HG02970 (cell line): ENCODE results near the gene WDR62.
A peak's percentile ranks its signal among the peaks of the same experiment; 100 is the strongest.

Source experiments
- ATAC-seq: cut with Tn5 transposase; IDR thresholded peaks from one replicate; pipeline ENCODE4 v1.9.1; 2021; ENCODE audit warnings: mild to moderate bottlenecking, moderate library complexity, moderate number of reproducible peaks; ENCODE audit not compliant: unreplicated experiment, low FRiP score

Gene WDR62

DNA sequence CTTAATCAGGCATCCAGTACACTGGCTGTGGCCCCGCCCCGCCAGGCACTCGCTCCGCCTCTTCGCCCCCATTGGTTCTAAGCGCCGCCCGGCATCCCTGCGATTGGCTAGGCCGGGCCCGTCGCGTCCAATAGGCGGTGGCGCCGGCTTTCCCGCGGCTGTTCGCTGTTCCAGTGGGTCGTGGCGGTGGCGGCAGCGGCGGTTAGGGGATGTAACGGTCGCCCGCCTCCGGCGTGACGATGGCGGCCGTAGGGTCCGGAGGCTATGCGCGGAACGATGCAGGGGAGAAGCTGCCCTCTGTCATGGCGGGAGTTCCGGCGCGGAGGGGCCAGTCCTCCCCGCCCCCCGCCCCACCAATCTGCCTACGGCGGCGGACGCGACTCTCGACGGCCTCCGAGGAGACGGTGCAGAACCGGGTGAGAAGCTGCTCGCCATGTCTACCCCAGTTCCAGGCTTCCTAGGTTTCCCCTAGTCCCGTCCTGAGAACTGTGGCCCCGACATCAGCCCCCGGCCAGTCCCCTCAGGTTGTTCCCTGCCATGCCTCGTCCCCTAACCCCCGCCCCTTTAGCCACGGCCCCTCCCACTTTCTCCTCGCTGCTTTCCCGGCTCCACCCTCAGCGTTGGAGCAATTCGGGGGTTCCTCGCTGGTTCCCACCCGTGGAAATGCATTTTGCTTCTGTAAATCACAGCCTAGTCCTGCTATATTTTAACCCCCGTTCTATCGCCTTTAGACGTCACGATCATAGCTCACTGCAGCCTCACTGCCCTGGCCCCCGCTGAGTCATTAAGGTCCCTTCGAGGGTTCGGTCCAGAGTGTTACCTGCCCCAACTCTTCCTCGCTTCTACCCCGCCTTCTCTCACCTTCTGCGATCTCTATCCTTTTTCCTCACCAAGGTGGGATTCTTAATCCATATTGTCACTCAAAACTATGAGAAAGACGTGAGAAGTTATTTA lies at the start of gene WDR62:
WDR62 (plus strand) TSS at position 165 of the 954 bp plus-strand sequence; CDS start at position 240, 75 bp downstream.
- ATAC-seq, result peak; percentile 73

DNA sequence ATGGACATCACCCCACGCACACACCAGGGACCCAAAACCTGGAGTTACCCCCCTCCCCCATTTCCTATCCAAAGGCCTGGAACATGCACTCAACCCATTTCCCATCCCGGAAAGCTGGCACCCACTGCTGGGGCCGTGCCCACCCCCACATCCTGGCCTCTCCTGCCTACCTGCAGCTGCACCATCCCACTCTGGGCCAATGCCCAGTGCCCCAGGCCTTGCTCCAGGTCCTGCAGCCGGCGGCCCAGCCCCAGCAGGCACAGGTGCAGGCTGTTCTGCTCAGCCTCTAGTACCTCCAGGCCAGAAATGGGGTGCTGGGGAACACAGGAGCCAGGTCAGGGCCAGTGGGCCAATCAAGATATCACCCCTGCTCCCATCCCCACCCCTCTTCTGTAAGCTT lies 47.7 kb upstream of the WDR62 start:
- ATAC-seq, result no peak

DNA sequence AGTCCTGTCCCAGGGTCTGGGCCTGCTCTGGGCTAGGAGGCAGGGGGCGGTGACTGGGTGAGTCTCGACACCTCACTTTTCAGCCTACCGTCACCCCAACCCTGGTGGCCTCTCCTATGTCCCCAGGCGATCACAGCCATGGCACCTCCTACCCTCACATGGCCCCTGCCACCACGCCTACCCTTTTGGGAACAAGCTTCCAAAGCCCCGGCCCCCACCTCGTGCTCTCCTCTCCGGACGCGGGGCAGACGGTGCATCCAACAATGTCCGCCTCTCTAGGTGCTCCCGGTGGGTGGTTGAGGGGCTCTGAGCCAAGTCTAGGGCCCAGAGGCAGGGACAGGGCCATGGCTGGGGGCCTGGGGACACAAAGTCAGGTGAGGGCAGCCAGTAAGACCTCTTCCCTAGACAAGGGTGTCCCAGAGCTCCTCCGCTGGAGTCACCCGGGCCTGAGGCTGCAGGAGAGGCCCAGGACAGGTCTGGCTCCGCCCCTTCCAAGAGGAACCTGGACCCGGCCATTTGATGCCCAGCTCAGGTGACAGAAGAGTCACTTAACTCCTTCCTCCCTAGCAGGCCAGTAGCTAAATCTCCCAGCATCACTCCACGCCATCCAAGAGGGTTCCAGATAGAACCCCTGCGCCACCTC lies 46.2 kb upstream of the WDR62 start, which contains the start of gene SYNE4:
SYNE4 (minus strand) TSS at position 478 of the 643 bp plus-strand sequence; CDS start at position 346, 132 bp downstream.
- no peak for ATAC-seq

DNA sequence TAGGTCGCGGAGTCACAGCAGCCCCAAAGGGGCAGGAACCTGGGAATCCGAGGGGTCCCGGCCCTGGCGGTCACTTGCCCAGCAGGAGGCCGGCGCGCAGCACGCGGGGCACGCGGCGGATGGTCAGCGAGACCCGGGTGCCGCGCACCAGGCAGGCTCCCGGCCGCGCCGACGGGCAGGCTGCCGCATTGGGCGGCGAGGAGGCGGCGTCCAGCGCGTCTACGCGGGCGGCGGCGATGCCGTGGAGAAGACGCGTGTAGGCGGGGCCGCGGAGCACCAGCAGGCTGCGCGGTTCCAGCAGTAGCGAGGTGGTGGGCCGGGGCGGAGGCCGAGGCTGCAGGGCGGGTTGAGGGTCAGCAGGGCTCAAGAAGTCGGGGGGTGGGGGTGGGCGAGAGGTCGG lies 45.5 kb upstream of the WDR62 start:
- ATAC-seq, result no peak

DNA sequence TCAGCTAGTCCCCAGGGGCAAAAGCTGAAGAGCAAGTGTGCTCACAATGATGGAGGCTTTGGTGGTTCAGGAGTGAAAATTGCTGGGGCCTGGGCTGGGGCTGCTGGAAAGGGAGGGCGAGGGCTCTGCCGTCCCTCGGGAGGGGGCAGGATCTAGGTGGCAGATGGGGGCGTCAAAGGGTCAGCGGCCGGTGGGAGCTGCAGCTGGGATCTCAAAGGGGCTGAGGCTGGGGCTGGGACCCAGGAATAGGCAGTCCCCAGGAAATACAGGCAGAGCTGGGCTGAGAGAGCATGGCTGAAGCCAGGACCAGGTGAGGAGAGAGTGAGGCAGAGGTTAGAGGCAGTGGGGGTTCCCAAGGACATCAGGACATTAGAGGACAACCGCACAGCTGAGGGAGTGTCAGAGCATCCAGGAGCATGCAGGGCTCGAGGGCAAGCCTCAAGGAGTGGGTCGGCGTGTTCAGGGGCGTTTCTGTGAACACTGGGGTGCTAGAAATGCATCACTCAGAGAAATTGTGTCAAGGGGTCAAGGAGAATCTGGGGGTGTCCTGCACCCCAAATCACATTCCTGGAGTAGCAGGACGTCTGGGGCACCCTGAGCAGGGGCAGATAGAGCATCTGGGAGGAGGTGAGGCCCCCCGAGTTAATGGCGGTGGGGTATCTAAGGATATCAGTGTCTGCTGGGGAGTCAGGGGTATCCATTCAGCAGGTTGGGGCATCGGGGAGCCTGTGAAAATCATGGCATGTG lies 44.9 kb upstream of the WDR62 start:
- no peak for ATAC-seq

DNA sequence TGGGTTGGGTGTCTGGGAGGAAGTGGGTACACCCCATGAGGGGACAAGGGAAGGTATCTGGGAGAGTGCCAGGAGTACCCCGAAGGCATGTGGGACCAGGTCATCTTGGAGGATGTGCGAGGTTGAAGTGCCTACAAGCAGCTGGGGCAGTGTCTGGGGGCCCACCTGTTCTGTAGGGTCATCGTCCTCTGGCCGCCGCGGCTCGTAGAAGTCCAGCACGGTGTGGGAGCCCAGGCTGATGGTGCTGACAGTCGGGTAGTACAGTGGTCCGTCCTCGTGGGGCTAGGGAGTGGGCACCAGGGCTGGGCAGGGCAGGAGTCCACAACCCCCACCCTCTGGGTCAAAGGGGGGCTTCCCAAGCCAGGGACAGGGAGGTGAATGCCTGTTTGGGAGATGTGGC lies 44.3 kb upstream of the WDR62 start:
- ATAC-seq, result no peak

DNA sequence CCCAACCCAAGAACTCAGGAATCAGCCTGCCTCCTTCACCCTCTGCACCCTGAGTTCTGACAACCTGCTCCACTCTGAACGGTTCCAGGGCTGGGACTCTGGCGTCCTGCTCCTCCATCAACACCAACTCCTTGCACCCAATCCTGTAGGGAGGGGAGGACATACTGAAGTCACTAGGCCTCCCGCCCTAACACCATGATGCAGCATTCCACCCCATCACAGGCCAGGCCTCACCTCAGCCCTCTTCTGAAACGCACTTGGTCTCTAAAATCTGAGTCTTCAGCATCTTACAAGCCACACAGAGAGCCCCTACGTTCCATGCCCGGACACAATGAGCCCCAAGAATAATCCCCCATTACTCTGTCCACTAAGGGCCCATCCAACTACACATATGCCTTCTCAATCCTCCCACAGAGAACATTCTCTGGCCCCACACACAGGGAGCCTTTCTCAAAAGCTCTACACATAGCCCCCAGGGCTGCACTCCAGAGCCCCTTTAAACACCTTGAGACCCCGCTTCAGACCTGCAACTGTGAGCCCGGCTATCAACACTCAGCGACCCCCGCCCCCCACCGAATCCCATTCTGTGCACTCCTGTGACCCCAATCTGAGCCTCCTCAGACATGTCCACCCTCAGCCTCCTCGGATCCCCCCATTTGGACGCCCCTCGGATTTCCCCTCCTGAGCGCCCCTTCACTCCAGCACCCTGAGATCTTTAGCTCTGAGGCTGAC lies 41.3 kb upstream of the WDR62 start:
- no peak for ATAC-seq

DNA sequence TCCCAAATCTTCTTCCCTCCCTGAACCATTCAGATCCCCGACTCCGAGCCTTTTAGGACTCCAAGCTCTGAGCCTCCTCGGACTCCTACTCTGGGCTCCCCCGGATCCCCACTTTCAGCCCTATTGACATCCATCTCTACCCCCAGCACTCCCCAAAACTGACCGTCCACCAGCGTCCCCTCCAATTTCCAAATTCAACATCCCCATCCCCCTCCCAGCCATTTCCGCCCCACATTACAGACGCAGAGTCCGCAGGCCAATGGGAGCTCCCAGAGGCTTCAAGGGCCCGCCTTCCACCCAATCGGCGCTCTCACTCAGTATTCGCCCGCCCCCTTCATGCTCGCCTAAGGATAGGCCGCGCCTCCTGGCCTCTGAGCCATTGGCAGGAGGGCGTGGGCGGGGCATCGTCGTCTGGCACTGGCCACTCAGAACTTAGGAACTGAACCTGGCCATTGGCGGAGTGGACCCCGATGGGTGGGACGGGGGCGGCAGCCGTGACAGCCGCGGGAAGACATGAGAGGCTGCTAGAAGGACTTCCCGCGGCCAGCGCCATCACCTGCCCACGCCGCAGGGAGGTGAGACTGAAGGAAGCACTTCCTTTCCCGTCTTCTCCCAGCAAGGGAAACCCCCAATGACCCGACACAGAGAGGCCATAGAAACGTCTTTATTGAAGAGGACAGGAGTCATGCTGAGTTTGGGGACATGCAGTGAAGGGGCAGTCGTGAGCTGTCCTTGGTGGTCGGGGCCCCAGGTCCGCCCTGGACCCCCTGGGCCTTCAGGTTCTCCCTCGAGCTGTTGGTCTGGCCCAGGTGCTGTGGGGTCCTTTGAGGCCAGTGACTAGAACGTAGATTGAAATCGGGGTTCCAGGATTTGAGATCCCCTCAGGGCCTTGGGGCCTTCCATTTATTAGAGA lies 40.4 kb upstream of the WDR62 start, which contains the start of gene ALKBH6:
ALKBH6 (minus strand) TSS at position 202 of the 913 bp plus-strand sequence. CDS start 816 bp downstream, outside the sequence.
- peak; percentile 89 for ATAC-seq

DNA sequence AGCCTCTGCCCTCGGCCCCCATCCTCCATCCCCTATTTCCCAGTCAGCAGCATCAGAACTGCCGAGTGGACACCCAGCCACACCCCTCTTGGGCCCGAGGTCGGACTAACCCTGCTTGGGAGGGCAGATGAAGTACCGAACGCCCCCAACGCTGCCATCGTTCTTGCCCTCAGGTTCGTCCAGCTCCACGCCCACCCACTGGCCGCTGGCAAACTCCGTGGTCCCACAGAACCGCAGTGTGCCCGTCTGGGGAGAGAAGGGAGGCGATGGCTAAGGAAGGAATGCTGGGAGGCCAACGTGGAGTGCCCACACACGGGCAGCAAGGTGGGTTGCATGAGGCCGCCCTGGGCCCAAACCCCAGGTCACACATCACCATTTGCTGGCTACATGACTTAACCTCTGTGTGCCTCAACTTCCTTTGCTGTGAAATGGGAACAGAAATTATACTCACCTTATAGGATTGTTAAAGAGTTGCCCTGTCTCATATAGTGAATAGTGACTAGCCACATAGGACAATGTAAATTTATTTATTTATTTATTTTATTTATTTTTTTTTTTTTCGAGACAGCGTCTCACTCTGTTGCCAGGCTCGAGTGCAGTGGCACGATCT lies 35.5 kb upstream of the WDR62 start:
- no peak for ATAC-seq

DNA sequence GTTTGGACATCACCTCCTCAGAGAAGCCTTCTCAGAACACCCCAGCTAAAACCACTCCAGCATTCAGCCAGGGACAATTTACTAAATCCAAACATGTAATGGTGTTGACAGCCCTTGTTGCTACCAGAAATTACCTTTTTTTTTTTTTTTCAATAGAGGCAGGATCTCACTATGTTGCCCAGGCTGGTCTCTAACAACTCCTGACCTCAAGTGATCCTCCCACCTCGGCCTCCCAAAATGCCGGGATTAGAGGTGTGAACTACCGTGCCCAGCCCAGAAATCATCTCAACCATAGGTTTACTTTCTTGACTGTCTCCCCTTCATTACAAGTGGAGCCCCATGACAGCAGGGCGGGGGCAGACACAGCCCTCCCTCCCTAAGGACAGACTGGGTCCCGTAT lies 31.3 kb upstream of the WDR62 start:
- ATAC-seq, result no peak

DNA sequence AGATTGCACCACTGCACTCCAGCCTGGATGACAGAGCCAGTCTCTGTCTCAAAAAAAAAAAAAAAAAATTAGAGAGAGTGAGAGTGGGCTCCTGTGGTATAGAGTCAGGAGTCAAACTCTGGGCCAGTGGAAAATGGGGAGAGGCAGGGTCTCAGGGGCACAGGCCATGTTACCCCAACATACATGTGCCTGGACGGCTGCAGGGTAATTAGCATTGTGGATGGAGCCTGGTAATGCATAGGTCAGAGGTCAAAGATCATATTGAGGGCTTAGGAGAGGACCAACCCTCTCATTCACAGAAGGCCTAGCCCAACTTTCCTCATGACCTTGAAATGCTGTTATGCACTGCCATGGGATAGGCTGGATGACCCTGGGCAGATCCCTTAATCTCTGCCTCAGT lies 29.2 kb upstream of the WDR62 start:
- no peak for ATAC-seq

DNA sequence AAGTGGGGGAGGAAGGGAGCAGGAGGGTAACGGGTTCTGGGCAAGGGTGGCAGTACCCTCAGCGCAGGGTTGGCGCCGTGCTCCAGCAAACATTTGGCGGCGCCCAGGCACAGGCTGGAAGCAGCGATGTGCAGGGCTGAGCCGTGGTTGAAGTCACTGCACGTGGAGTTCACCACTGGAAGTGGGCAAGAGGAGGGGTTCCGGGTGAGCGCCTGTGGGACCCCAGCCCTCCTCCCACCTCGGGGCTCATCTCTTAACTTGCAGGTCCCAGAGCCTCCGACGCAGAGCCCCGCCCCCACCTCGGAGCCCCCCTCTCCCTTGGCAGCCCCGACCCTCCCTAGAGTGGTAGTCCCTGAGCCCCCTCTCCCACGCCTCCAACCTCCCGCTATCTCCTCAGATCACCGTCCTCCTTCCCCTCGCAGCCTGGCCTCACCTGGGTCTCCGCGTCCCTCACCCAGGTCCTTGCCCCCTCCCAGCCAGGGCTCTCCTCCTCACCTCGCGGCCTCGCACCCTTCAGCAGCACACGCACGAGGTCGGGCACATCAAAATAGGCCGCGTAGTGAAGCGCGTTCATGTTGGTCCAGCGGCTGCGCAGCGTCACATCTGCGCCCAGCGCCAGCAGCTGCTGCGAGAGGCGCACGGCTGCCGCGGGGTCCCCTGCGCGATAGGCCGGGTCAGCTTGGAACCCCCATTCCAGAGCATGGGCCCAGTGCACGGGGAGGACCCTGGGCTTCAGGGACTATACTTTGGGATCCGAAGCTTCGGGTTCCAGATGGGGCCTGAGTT lies 28.4 kb upstream of the WDR62 start:
- ATAC-seq, result no peak

DNA sequence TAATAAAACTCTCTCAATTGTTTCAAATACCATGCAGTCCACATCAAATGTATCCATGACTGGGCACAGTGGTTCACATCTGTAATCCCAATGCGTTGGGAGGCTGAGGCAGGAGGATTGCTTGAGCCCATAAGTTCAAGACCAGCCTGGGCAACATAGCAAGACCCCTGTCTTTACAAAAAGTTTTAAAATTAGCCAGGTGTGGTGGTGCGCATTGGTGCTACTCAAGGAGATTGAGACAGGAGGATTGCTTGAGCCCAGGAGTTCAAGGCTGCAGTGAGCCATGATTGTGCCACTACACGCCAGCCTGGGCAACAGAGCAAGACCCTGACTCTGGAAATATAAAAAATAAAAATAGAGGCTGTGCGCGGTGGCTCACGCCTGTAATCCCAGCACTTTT lies 27.0 kb upstream of the WDR62 start:
- ATAC-seq, result no peak

DNA sequence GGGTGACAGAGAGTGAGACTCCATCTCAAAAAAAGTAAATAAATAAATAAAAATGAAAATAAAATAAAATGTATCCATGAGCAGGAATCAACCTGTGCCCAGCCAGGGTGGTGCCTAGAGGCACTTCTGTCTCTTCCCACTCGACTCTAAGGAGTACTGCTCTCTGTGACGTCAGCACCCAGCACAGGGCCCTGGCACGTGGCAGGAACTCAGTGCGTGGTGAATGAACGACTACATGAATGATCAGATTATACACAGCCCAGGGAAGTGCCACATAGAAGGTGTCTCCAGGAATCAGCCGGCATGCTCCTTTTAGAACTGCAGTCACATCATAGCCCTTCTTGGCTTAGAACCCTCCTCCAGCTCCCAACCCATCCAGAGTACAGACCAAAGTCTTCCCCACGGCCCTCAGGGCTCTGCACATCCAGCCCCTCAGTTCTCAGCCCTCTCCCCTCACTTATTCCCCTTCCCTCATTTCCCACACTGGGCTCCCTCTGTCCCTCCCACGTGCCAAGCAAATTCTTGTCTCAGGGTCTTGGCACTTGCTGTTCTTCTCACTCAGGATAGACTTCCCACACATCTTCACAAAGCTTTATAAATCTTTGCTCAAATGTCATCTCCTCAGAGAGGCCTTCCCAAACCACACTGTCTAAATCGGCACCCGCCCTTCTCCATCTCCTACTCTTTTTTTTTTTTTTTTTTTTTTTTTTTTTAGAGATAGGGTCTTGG lies 26.2 kb upstream of the WDR62 start:
- ATAC-seq, result no peak

DNA sequence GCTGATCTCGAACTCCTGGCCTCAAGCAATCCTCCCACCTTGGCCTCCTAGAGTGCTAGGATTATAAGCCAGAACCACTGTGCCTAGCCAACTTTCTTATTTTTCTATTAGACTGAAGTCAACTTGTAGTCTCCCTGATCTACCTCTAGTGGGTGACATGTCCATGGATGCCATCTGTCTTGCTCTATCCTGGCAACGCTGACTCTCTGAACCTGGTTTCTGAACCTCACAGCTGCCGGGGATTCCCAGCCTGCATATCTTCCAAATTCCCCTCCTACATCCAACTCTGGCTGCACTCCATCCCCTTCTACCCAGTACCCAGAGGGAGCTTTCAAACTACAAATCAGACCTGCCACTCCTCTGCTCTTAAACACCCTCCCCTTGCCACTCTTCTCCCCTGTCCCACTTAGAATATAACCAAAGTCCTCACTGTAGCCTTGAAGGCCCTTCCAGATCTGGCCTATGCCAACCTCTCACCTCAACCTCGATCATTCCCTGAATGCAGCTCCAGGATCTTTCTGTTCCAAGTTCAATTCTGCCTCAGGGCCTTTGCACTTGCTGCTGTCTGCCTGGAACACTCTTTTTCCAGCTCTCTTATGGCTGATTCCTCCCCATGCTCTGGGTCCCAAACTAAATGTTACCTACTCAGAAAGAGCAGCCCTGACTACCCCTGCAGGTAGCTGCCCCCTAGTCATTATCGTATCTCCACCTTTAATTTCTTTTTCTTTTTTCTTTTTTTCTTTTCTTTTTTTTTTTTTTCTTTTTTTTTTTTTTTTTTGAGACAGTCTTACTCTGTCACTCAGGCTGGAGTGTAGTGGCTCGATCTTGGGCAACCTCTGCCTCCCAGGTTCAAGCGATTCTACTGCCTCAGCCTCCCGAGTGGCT lies 24.2 kb upstream of the WDR62 start:
- ATAC-seq, result no peak

DNA sequence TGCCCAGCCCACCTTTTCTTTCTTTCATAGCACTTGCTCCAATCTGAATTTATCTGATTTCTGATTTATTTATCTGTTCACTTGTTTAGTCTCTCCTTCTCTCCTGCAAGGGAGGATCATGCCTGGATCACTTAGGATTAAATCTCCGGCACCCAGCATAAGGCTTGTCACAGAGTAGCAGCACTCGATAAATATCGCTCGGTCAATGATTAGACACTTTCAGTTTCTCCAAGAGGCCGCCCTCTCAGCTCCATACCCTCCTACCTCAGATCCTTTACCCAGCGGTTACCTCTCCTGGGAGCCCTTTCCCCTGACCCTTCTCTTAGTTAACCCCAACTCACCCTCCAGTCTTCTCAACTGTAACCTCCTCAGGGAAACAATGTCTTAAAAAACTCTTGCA lies 23.4 kb upstream of the WDR62 start:
- ATAC-seq, result no peak
